ENCODE results near the gene SLC2A8.

The SLC2A8 gene

GRCh38 chr9:127384901-127385300 lies 12.1 kb upstream of the SLC2A8 start:
- peaks cover 12% of the 10 kb centered on the region for H3K27me3 Mint-ChIP-seq (ENCODE audit: low read depth)
- H3K4me1 Mint-ChIP-seq, result peaks cover 16% of the 10 kb centered on the region
- peaks cover 4% of the 10 kb centered on the region for H3K36me3 Mint-ChIP-seq (ENCODE audit: low read depth)
- TF ChIP-seq CTCF (IDR thresholded peaks at IDR 0.05; ENCODE audit: unreplicated experiment in 3 of 3), result no peak
- H3K4me3 Mint-ChIP-seq, result no peak overlapping the region
- peak overlapping the region in 1 of 3 experiments; percentile 60 for H3K27ac Mint-ChIP-seq
- peaks cover 2% of the 10 kb centered on the region for H3K9me3 Mint-ChIP-seq

GRCh38 chr9:127386249-127386648 lies 10.7 kb upstream of the SLC2A8 start:
- Mint-ChIP-seq H3K27ac (no peak overlapping the region), H3K9me3 (no peaks in the 10 kb centered on the region), H3K4me3 (no peak overlapping the region), H3K4me1 (peaks cover 20% of the 10 kb centered on the region), H3K27me3 (ENCODE audit: low read depth) (peaks cover 12% of the 10 kb centered on the region), H3K36me3 (ENCODE audit: low read depth) (no peaks in the 10 kb centered on the region)
- TF ChIP-seq CTCF (IDR thresholded peaks at IDR 0.05; ENCODE audit: unreplicated experiment in 3 of 3), result no peak

GRCh38 chr9:127386981-127387380 lies 10.0 kb upstream of the SLC2A8 start:
- no peak for TF ChIP-seq CTCF (IDR thresholded peaks at IDR 0.05; ENCODE audit: unreplicated experiment in 3 of 3)
- H3K4me3 Mint-ChIP-seq, result no peak overlapping the region
- no peaks in the 10 kb centered on the region for H3K9me3 Mint-ChIP-seq
- peaks cover 2% of the 10 kb centered on the region for H3K36me3 Mint-ChIP-seq (ENCODE audit: low read depth)
- peaks cover 20% of the 10 kb centered on the region for H3K4me1 Mint-ChIP-seq
- peaks cover 12% of the 10 kb centered on the region for H3K27me3 Mint-ChIP-seq (ENCODE audit: low read depth)
- no peak overlapping the region for H3K27ac Mint-ChIP-seq

GRCh38 chr9:127388037-127388855 lies 8.7 kb upstream of the SLC2A8 start:
- Mint-ChIP-seq H3K27me3 (ENCODE audit: low read depth) (peaks cover 12% of the 10 kb centered on the region), H3K9me3 (no peaks in the 10 kb centered on the region), H3K27ac (peak overlapping the region; percentile 84 to 92 (median 91)), H3K4me3 (peak overlapping the region in 1 of 3 experiments; percentile 6), H3K36me3 (ENCODE audit: low read depth) (peaks cover 6% of the 10 kb centered on the region), H3K4me1 (peaks cover 23% of the 10 kb centered on the region)
- no peak for TF ChIP-seq CTCF (IDR thresholded peaks at IDR 0.05; ENCODE audit: unreplicated experiment in 3 of 3)

- Mint-ChIP-seq H3K4me1 (peaks cover 26% of the 10 kb centered on the region), H3K9me3 (no peaks in the 10 kb centered on the region), H3K4me3 (peak overlapping the region in 1 of 3 experiments; percentile 6), H3K36me3 (ENCODE audit: low read depth) (peaks cover 6% of the 10 kb centered on the region), H3K27ac (peak overlapping the region; percentile 84 to 92 (median 91)), H3K27me3 (ENCODE audit: low read depth) (peaks cover 12% of the 10 kb centered on the region)
- TF ChIP-seq CTCF (IDR thresholded peaks at IDR 0.05; ENCODE audit: unreplicated experiment in 3 of 3), result no peak
Observed at GRCh38 chr9:127388856-127389238, 8.1 kb upstream of the SLC2A8 start.
